Astrocyte (in vitro differentiated cells and primary cell): ENCODE measurements around the gene RAE1. TPM values are rescaled to one million over a fixed set of nuclear protein-coding genes. Genes with fewer than 3 reads are reported as not detected.

ENCODE experiments used
- DNase-seq: peaks from one replicate; pipeline ENCODE4 v3.0.0-alpha.2; 2010; ENCODE audit warnings: low read depth
- FAIRE-seq: peaks from 2 replicates; lab custom pipeline; 2011; peaks lifted over from hg19 to GRCh38; lab: Jason Lieb, UNC
- H2AFZ ChIP-seq: 2 replicates; pipeline ENCODE4 v1.6.0; 2012; ENCODE audit warnings: low read depth, low read length, inconsistent platforms
- H3K27ac ChIP-seq: 2 replicates; pipeline ENCODE4 v1.5.1; 2011; ENCODE audit warnings: low read depth, low read length, inconsistent platforms
- H3K27me3 ChIP-seq: 2 replicates; pipeline ENCODE4 v1.6.0; 2011; ENCODE audit warnings: low read length, inconsistent platforms; ENCODE audit not compliant: insufficient read depth
- H3K36me3 ChIP-seq: 2 replicates; pipeline ENCODE4 v1.5.1; 2011; ENCODE audit warnings: low read length, inconsistent platforms; ENCODE audit not compliant: insufficient read depth
- H3K4me1 ChIP-seq: 2 replicates; pipeline ENCODE4 v1.5.1; 2011; ENCODE audit warnings: low read length, inconsistent platforms; ENCODE audit not compliant: insufficient read depth
- H3K4me2 ChIP-seq: 2 replicates; pipeline ENCODE4 v1.6.0; 2012; ENCODE audit warnings: low read length, inconsistent platforms
- H3K4me3 ChIP-seq: 2 replicates; pipeline ENCODE4 v1.5.1; 2011; ENCODE audit warnings: low read depth, mild to moderate bottlenecking, low read length, inconsistent platforms; ENCODE audit not compliant: insufficient read depth
- H3K79me2 ChIP-seq: 2 replicates; pipeline ENCODE4 v1.6.0; 2012; ENCODE audit warnings: mild to moderate bottlenecking, low read length, inconsistent platforms; ENCODE audit not compliant: insufficient read depth
- H3K9ac ChIP-seq: 2 replicates; pipeline ENCODE4 v1.6.0; 2012; ENCODE audit warnings: mild to moderate bottlenecking, low read length, inconsistent platforms
- H3K9me3 ChIP-seq: 2 replicates; pipeline ENCODE4 v1.5.1; 2012; ENCODE audit warnings: low read depth, mild to moderate bottlenecking, low read length, inconsistent platforms; ENCODE audit not compliant: insufficient read depth
- H4K20me1 ChIP-seq: 2 replicates; pipeline ENCODE4 v1.6.0; 2012; ENCODE audit warnings: low read length, inconsistent platforms; ENCODE audit not compliant: insufficient read depth
- H3K27ac Mint-ChIP-seq: one replicate; pipeline ENCODE4 v1.8.0; 2021; ENCODE audit warnings: mild to moderate bottlenecking, mixed read lengths; ENCODE audit not compliant: unreplicated experiment
- H3K27me3 Mint-ChIP-seq: one replicate; pipeline ENCODE4 v1.8.0; 2021; ENCODE audit warnings: low read depth, mixed read lengths; ENCODE audit not compliant: unreplicated experiment
- H3K36me3 Mint-ChIP-seq: one replicate; pipeline ENCODE4 v1.8.0; 2021; ENCODE audit warnings: low read depth, mixed read lengths; ENCODE audit not compliant: unreplicated experiment
- H3K4me1 Mint-ChIP-seq: one replicate; pipeline ENCODE4 v1.8.0; 2021; ENCODE audit warnings: low read depth, mixed read lengths; ENCODE audit not compliant: unreplicated experiment
- H3K4me3 Mint-ChIP-seq: one replicate; pipeline ENCODE4 v1.8.0; 2021; ENCODE audit warnings: mild to moderate bottlenecking, moderate library complexity, mixed read lengths; ENCODE audit not compliant: unreplicated experiment
- H3K9me3 Mint-ChIP-seq: one replicate; pipeline ENCODE4 v1.8.0; 2021; ENCODE audit warnings: mild to moderate bottlenecking, mixed read lengths; ENCODE audit not compliant: unreplicated experiment
- CTCF ChIP-seq: IDR thresholded peaks from 2 replicates; pipeline ENCODE4 v1.5.1; 2011; ENCODE audit warnings: low read depth, mild to moderate bottlenecking, inconsistent platforms, low read length, moderate library complexity; ENCODE audit not compliant: insufficient read depth
- EZH2 ChIP-seq: IDR thresholded peaks from 2 replicates; pipeline ENCODE4 v1.6.1; 2012; ENCODE audit warnings: mild to moderate bottlenecking, low read length, inconsistent platforms; ENCODE audit not compliant: insufficient read depth
- microRNA-seq: library from miRNA; unstranded; fragments of <30 nt; microRNA quantifications from one replicate; pipeline ENCODE4 v1.2.0, GENCODE V29; 2020
- total RNA-seq: library from RNA; stranded (reverse); gene quantifications from 2 replicates; pipeline ENCODE4 v1.2.1, GENCODE V29; 2021

Gene RAE1
- total RNA-seq, 1 donor from 2014 or later = 31.1 TPM

GRCh38 chr20:57428324-57429158, 77.5 kb downstream of the RAE1 start:
- DNase-seq = no peak
- Histone ChIP-seq H3K4me3 (no peak overlapping the region), H3K79me2 (no peaks in the 10 kb centered on the region), H3K9ac (no peak overlapping the region), H3K4me1 (peaks cover 8% of the 10 kb centered on the region), H3K36me3 (no peaks in the 10 kb centered on the region), H4K20me1 (no peaks in the 10 kb centered on the region), H3K27me3 (no peaks in the 10 kb centered on the region), H3K27ac (no peak overlapping the region), H3K4me2 (no peak overlapping the region), H2AFZ (no peak overlapping the region), H3K9me3 (no peaks in the 10 kb centered on the region)
- H3K4me1 Mint-ChIP-seq = peaks cover 11% of the 10 kb centered on the region
- no peak overlapping the region for H3K4me3 Mint-ChIP-seq
- peaks cover 9% of the 10 kb centered on the region for H3K27me3 Mint-ChIP-seq
- no peaks in the 10 kb centered on the region for H3K36me3 Mint-ChIP-seq
- H3K9me3 Mint-ChIP-seq = peaks cover 4% of the 10 kb centered on the region
- TF ChIP-seq EZH2 = no peak
- TF ChIP-seq CTCF = no peak
- no peak overlapping the region for H3K27ac Mint-ChIP-seq
- FAIRE-seq = no peak

Small RNA genes lying within 50 kb of the gene (microRNA-seq; reads per million reads assigned to microRNA genes)
- gene MIR4325 = not detected

Other genes starting within 250 kb of the RAE1 start
- 12.3 and 15.3 TPM in 2 replicates for gene BMP7, start 84.6 kb upstream of the RAE1 start, total RNA-seq
- gene SPO11, start 21.5 kb upstream of the RAE1 start, total RNA-seq = not detected in 2 replicates
- 33.8 and 43.5 TPM in 2 replicates for gene RBM38, start 40.1 kb downstream of the RAE1 start, total RNA-seq
- not detected in 2 replicates for gene CTCFL, start 173.9 kb downstream of the RAE1 start, total RNA-seq
- gene PCK1, start 209.9 kb downstream of the RAE1 start, total RNA-seq = not detected in 2 replicates